OCI-LY7 (cell line): Measurements from ENCODE around the gene CNOT6.

Experiments used
- CTCF ChIP-seq: fragments of 200-600 bp; sonication (generic); conservative IDR thresholded peaks from 2 replicates; pipeline ENCODE4 v1.5.1; 2014; ENCODE audit warnings: mild to moderate bottlenecking, antibody characterized with exemption, low read length, moderate library complexity, mixed read lengths
- EZH2phosphoT487 ChIP-seq: fragments of 200-600 bp; sonication (generic); IDR thresholded peaks from 2 replicates; pipeline ENCODE4 v1.6.1; 2018; ENCODE audit warnings: low read depth, borderline replicate concordance, mild to moderate bottlenecking, mixed run types, antibody characterized with exemption, low read length, moderate library complexity, mixed read lengths

GRCh38 chr5:180603076-180603594 is 109.0 kb downstream of the CNOT6 start:
- TF ChIP-seq CTCF: no peak
- no peak for TF ChIP-seq EZH2phosphoT487
